CD4-positive, alpha-beta T cell treated with Interferon alpha-2 for 1 hour (primary cell): ENCODE data around the gene ALDH1A1.

Experiments
- DNase-seq, 2 donors: peaks; one replicate each; pipeline ENCODE4 v3.0.0-alpha.2; 2020 to 2022

ALDH1A1 gene

DNA sequence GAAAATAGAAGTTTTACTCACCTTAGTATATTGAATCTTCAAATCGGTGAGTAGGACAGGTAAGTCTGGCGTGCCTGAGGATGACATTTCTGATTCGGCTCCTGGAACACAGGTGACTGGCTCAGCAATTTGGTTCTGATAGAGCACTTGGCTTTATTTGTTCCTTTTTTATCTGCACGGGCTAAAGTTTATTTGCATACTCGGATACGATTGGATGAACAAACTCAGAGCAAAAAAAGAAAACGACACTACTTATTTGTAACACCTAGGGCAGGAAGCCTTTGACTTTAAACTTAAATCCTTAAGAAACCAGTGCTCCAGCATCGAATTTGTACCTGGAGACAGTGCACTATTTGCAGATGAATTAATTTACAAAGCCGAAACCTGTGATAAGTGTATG lies at the start of gene ALDH1A1:
Gene ALDH1A1, minus strand, starts transcription at position 140 of the 400 bp plus-strand sequence. Its CDS starts 53 bp downstream, at position 87.
- peak in 1 of 2 donors; percentile 5 for DNase-seq

DNA sequence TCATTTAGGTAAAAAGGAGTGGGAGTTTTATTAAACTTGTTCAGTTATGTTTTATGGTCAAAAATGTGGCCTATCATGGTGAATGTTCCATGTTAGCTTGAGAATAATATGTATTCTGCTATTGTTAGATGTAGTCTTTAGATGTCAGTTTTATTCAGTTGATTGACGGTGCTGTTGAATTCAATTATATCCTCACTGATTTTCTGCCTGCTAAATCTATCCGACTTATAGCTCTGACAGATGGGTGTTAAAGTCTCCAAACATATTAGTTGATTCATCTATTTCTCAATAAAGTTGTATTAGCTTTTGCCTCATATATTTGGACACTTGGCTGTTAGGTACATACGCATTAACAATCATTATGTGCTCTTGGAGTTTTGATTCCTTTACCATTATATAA lies 49.0 kb upstream of the ALDH1A1 start:
- no peak for DNase-seq

DNA sequence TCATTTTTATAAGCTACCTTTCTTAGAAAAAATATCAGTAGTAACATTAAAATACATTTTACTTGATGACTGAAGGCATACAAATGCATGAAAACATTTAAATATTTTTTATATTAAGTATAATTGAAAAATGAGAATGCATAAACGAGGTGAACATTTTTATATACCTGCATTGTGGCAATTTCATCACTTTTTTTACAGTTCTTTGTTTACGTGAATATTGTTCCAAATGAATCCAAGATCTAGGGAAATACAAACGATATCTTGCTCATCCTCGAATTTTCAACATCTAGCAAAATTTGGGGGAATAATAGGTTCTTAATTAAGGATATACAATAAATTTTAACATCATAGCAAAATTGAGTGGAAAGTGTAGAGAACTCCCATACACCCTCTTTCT lies 45.5 kb upstream of the ALDH1A1 start:
- no peak for DNase-seq

DNA sequence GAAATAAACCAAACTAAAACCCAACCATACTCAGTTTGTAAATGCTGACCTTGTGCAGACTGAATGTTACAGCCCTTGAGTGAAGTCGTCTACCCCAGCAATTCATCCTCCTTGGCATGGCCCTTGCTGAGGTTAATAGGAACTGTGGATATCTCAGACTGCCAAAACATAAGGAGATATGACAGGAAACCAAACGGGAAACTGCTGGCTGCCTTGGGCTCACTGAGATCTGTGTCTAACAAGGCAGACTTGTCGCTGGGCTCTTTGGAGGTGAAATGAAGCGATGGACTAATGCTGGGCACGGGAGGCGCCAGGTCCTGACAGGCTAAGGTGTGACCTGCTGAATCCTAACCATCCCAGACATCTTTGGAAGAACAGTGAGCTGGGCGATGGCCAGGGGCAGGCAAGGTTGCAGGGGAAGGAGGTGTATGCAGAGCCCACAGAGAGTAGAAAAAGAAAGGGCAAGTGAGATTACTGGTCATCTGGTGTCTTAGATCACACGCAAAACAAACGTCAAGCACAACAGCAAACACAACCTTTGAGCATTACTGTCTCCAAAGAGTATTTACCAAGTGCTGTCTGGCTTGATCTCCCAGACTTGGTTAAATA lies 44.6 kb upstream of the ALDH1A1 start:
- no peak for DNase-seq

DNA sequence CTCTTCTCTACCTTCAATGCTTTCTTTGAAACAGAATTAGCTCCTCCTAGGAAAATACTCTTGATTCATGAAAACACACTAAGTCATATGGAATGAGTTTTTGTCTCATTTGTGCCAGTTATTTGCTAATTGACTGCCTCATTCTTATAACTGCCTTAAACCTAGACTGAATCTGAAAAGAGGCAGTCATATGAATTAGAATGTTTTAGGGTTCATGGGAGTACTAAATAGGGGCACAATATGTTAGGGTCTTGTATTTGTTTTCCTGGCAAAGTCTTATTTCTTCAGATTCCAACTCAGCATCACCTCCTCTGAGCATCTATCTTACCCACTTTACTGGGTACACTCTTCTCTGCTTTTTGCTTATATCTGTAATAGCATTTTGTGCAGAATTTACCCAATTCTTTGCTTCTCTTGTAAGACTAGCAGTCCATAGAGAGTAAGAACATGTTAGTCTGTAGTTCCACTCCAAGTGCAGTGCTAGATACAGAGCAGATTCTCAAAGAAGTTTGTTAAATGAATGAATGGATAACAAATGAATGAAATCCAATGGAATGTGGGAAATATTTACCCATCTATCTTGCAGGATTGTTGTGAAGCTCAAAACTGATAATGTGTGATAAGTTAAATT lies 43.9 kb upstream of the ALDH1A1 start:
- DNase-seq = no peak

DNA sequence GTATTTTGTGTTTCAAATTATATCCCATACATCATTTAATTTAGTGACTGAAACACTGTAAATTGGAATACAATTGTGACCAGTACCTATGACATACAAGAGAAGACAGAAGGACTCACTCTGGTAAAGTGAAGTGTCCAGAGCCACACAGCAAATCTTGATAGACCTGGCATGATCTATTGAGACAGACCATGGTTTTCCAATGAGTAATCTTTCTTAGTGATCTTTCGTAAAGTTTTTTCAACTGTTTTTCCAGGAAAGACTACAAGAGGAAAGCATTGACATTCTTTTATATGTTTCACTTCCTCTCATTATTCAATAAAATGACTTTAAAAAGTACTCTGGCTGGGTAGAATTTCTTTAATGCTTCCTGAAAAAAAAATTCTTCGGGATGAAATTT lies 43.3 kb upstream of the ALDH1A1 start:
- no peak for DNase-seq

DNA sequence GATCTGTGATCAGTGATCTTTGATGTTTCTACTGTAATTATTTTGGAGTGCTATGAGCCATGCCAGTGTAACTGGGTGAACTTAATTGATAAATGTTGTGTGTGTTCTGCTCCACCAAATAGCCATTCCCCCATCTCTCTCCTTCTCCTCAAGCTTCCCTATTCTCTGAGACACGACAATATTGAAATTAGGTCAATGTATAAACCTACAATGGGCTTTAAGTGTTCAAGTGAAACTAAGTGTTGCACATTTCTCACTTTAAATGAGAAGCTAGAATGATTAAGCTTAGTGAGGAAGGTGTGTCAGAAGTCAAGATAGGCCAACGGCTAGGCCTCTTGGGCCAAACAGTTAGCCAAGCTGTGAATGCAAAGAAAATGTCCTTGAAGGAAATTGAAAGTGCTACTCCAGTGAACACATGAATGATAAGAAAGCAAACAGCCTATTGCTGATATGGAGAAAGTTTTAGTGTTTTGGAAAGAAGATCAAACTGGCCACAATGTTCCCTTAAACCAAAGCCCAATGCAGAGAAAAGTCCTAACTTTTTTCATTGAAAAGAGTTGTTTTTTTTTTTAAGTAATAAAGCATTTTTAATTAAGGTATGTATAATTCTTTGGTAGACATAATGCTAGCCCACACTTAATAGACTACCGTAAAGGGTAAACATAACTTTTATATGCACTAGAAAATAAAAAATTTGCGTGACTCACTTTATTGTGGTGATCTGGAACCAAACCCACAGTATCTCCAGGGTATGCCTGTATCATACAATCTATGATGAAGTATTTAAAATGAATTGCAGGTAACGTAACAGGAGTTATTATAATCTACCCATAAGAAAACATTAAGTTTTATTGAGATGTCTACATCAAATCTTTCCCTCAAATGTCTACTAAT lies 42.5 kb upstream of the ALDH1A1 start:
- no peak for DNase-seq

DNA sequence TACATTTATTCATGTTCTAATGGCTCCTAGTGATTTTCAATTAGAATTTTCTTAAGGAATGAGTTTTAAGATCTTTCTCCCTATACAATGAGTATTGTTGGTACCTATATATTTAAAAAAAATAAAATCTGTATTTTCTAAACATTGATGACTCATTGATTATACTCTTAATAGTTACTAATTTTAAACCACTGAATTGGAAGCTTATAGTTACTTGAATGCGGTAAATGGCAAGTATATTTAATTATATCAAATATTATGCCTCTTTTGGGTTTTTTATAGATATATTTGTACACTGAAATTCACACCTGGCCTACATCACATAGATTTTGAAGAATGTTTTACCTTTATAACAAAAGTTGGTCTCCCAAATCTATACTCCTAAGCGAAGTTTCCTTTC lies 38.9 kb upstream of the ALDH1A1 start:
- DNase-seq = no peak

DNA sequence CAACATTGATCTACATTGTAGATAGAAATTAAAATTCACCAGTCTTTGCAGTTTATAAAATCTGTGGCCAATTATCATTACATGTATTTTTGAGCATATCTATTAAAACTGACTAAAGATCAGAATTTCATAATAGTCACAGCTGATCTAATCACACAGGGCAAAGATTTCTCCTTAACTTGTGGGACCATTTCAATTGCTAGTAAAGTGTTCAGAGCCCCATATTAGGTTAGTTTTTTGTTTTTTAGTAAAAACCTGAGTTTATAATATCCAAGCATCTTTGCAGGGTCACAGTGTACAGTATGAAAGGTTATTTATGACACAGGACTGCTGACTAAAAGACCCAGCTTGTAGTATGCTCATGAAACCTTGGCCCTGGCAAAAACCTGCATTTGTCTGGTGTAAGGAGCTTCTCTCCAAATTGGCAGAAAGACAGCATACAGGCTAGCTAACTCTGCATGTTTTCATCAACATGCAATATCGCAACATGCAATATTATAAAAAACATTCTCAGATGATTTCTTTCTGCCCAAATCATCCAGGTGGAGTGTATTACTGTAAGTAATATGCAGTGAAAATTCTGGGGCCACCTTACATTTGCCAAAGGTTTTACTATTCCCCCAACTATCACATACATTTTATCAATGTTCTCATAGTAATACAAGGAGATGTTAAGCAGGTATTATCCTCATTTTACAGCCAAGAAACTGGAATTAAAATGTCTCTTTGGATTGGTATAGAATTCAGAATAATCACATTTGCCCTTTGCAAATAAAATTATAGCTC lies 37.7 kb upstream of the ALDH1A1 start:
- DNase-seq = no peak

DNA sequence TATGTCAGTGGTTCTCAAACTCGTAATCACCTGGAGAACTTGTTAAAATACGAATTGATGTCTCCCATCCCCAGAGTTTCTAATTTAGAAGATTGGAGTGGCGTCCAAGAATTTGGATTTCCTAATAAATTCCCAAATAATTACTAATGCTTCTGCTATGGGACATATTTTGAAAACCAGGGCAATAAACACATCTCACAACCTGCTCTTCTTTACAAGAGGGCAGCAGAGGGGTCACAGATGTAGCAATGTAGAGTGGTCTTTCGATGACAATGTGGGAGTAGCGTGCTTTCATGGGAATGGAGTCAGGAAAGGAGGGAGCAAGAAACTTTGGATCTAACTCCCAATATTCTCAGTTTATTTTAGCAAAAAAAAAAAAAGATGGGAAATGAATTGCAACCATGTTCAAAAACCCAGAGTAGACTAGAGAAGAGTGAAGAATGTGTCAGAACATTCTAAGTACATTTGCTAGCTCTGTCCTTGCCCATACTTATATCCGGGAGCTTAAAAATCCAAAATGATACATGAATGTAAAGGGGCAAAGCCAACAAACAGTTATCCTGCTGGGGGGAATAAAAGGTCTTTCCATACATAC lies 33.8 kb upstream of the ALDH1A1 start:
- DNase-seq = no peak

DNA sequence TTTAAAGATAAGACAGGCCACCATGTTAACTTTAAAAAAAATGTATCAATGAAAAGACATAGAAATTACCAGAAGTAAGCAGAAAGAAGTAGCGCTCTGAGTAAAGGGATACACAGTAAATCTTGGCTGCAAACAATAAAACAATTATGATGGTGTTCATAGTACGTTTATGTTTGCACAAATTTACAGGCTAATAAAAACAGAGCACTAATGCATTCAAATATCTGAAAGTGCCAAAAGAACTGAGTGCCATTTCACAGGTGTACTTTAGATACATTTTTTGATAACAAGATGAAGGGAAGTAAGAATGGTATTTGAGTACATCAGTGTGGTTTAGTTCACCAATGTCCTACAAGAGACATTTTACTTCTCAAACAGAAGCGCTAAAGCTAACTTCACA lies 32.9 kb upstream of the ALDH1A1 start:
- DNase-seq = no peak

DNA sequence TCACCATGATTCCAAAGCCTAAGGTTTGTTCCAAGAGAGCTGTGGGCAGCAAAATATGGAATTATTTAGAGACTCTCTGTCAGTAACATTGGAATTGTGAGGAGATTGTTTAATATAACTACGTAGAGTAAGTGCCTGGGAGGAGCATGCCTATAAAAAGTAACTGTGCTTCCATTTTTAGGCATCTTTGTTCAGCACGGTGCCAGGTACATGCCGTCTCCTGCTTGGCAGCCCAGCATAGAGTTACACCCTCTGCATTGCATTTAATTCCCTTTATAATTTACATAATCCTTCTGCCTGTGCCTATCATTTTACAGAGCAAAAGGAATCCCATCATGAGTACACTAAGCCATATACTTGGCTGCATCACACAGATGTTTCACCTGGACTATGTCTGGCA lies 32.1 kb upstream of the ALDH1A1 start:
- no peak for DNase-seq

DNA sequence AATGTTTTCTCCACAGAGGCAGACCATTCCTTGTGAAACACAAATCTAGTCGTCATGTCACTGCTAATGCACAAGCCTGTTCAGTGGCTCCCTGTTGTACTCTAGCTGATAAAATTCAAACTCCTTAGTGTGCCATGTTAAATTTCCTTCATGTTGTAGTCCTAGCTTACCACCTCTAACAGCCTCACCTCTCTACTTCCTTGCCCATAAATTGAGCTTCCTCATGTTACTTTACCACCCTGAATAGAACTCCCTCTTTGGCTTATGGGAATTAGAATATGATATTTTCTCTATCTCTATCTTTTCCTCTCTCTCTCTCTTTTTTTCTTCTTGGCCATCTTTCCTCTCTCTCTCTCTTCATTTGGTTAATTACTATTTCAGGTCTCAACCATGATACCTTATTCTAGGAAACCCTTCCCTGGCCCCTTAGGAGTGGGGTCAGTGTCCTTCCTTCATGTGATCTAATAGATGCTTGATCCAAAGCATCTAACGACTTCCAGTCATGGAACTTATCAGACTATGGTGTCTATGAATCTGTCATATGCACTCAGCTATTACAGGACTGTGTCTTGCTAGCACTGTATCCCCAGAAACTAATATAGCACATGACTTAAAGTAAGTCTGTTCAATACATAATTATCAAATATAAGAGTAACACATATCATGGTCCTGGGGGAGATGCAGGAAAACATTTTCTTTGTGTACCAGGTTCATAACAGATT lies 31.5 kb upstream of the ALDH1A1 start:
- no peak for DNase-seq

DNA sequence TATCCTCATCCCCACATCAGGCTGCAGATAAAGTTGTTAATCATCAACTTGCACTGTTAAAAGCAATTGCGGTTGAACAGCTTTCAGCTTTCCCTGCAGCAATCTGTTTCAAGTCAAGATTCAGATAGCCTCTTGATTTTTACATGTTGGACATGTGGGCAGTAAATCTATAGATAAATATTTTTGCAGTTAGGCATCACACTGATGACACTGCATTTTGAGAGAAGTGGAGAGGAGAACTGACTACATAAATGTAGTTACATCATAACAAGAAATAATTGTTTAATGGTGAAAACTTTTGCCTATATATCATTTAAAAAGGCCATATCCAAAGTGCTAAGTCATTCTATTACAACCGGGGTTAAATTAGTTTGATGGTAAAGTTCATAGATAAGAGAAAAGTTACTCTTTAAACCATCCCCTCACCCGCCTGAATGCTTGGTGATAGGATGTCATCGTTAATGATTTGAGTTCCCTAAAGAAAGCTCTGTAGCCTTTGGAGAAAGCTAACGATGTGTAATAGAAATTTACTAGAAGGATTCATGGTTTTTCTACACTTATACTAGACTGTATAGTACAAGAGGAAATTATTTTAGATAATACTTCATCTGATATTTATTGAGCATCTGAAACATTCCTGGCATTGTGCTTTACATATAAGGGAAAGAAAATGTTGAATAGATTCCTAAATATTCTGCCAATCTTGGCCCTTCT lies 30.8 kb upstream of the ALDH1A1 start:
- no peak for DNase-seq

DNA sequence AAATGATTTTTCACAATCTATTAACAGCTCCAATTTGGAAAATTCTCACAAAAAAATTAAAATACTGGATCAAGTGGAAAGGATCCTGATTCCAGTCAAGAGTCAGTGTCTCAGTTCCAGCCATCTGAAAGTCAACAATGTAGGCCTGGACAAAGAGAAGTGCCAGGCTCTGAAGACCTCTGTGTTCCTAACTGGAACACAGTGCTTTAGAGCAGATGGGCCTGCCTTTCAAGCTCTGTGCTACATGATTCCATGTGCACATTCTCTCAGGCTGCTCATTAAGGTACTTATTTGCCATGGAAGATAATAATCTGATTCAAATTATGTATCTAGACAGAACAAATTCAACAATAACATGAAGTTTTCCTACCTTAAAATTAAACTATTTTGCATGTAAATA lies 30.2 kb upstream of the ALDH1A1 start:
- no peak for DNase-seq

DNA sequence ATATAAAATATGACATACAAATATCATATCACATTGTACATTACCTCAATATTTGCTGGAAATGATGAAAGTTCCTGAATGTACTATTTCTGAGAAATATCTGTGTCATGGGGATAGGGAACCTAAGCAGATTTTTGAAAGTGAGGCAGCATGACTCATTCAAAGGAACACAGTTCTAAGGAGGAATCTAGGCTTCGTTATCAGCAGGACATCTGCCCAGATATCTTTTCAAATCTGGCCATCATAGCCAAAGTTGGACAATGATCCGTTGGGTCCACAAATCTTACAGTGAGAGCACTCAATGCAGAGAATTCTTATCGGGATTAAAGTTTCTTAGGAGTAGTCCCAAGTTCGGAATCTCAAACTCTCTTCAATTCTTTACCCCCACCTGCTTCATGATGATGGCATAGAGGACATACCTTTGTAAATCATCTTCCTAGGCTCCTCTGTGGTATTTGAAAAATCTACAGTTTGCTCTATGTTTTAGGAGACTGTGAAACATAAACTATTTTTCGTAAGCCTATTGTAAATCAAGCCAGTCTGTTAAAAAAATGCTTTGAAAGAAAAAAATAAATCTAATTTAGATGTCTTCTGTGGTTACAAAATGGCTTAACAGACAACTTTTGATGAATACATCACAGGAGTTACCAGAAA lies 29.4 kb upstream of the ALDH1A1 start:
- no peak for DNase-seq

DNA sequence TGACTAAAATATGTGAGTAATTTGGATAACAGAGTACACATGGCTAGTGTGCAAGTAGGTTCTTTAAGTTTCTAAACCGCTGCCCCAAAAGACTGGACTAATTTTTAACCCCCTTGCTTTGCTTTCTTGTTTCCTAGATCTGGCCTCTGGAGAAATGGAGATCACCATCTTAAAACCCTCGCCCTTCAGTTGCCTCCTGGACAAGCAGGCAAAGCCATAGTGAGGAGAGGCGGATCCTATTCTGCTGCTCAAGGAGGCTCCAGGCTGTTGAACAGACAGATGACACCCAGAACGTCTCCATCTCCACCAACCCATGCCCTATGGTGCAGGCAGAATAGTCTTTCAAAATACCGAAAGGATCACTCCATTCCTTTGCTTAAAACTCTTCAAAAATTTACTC lies 28.6 kb upstream of the ALDH1A1 start:
- no peak for DNase-seq

DNA sequence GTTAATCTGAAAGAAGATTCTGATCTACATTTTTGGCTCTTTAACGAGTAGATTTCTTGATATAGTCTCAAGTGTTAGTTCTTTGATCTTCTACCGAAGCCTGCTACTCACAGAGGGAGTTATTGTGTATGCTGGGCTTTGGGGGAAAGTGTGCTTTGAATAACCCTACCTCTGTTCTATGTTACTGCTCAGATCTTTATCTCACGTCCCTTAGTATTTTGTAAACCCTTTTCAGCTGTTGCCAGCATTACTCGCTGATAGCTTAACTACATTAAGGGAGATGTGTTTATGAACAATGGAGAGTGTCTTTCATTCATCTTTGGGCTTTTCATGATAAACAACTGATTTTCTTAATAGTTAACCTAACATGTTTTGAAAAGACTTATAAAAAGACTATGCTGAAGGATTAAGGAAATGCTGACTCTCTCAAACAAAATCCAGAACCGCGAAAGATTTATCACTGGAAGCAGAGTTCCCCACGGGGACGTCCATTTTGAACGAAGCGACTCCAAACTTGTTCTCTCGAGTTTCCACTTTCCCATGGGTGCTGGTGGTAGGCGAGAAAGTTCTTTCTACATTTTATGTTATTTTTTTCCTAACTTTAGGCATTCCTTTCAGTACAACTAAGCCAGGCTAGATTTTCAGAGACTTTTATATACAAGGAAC lies 27.9 kb upstream of the ALDH1A1 start:
- no peak for DNase-seq

DNA sequence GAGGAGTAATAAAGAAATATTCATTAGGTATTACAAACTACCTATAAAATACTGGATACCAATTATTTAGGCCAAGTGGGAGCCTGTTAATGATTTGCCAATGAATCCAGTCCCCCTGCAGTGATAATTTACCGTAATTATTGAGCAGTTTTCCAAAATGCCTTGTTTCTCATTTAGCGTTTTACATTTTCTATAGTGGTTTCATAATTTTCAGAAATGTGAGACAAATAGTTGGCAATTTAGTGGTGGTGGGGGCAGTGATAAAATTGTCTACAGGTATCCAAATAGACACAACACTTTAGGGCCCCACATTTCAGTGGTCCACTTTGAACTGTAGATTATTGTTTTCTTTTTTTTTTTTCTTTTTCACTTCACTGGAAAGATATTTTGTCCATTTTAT lies 27.3 kb upstream of the ALDH1A1 start:
- no peak for DNase-seq

DNA sequence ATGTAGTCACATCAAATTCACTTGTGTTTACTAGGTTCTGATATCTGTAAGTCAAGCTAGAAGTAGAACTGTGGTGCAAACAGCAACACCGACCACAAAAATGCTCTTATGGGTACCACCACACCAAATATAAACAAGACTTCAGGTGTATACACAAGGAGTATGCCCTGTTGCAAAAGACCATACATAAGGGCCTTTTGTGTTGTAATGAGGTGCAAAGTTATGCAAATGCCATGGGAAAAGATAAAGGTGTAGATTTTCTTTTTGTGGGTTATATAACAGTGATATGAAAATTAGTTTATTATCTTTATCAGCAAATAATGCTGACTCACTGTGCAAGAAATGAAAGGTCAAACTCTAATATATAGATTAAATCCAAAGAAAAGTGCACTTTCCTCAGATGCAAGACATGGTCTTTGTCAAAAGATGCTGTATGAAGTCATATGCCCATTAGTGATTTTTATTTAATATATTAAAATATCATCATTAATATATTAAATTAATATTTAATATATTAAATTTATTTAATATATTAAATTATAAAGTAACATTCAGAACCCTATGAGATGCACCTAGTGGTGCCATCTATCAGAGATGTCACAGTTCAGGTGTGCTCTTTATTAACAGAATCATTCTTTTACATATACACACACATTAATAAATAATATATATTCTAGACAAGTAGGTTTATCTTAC lies 26.7 kb upstream of the ALDH1A1 start:
- DNase-seq = no peak
